HEK293 (cell line): Measurements from ENCODE around the gene ATP10A.

Experiments used
- CTCF ChIP-seq: fragments of 450-650 bp; formaldehyde crosslinking; IDR thresholded peaks from 2 replicates; pipeline ENCODE4 v1.5.1; 2016; ENCODE audit warnings: missing biosample characterization, missing genetic modification characterization
- PRDM10 ChIP-seq: fragments of 450-650 bp; formaldehyde crosslinking; IDR thresholded peaks from 2 replicates; pipeline ENCODE4 v1.5.1; 2016; ENCODE audit warnings: missing biosample characterization, missing genetic modification characterization
- ZBTB11 ChIP-seq: fragments of 450-650 bp; formaldehyde crosslinking; conservative IDR thresholded peaks from 2 replicates; pipeline ENCODE4 v1.5.1; 2016; ENCODE audit warnings: low read depth, missing biosample characterization, missing genetic modification characterization
- ZNF138 ChIP-seq: fragments of 450-650 bp; formaldehyde crosslinking; IDR thresholded peaks from 2 replicates; pipeline ENCODE4 v1.5.1; 2016; ENCODE audit warnings: missing biosample characterization, missing genetic modification characterization, borderline replicate concordance
- ZNF202 ChIP-seq: fragments of 450-650 bp; formaldehyde crosslinking; IDR thresholded peaks from 2 replicates; pipeline ENCODE4 v1.5.1; 2016; ENCODE audit warnings: missing biosample characterization, missing genetic modification characterization, borderline replicate concordance
- ZNF274 ChIP-seq, 2 experiments: fragments of 200-500 bp in 1 of 2; fragments of 450-650 bp in 1 of 2; sonication (Bioruptor generic) in 1 of 2; formaldehyde crosslinking in 1 of 2; IDR thresholded peaks; 2 replicates each; pipeline versions ENCODE4 v1.5.1 to v1.6.1; 2014 to 2016; ENCODE audit warnings: borderline replicate concordance in 1 of 2, inconsistent platforms in 1 of 2, low read length in 1 of 2, missing biosample characterization in 1 of 2, missing genetic modification characterization in 1 of 2
- ZNF292 ChIP-seq: fragments of 450-650 bp; formaldehyde crosslinking; IDR thresholded peaks from 2 replicates; pipeline ENCODE4 v1.5.1; 2016; ENCODE audit warnings: low read depth, missing biosample characterization, missing genetic modification characterization, borderline replicate concordance
- ZNF501 ChIP-seq: fragments of 450-650 bp; formaldehyde crosslinking; IDR thresholded peaks from 2 replicates; pipeline ENCODE4 v1.5.1; 2016; ENCODE audit warnings: missing biosample characterization, missing genetic modification characterization
- ZNF513 ChIP-seq: fragments of 450-650 bp; IDR thresholded peaks from 2 replicates; pipeline ENCODE4 v1.5.1; 2018; ENCODE audit warnings: missing biosample characterization, missing genetic modification characterization
- ZNF558 ChIP-seq: fragments of 450-650 bp; formaldehyde crosslinking; IDR thresholded peaks from 2 replicates; pipeline ENCODE4 v1.5.1; 2016; ENCODE audit warnings: missing biosample characterization, missing genetic modification characterization
- ZNF571 ChIP-seq: fragments of 450-650 bp; formaldehyde crosslinking; IDR thresholded peaks from 2 replicates; pipeline ENCODE4 v1.5.0; 2017; ENCODE audit warnings: missing biosample characterization, missing genetic modification characterization
- ZNF610 ChIP-seq: fragments of 450-650 bp; formaldehyde crosslinking; IDR thresholded peaks from 2 replicates; pipeline ENCODE4 v1.5.1; 2016; ENCODE audit warnings: missing biosample characterization, missing genetic modification characterization, borderline replicate concordance
- ZNF639 ChIP-seq: fragments of 450-650 bp; formaldehyde crosslinking; IDR thresholded peaks from 2 replicates; pipeline ENCODE4 v1.5.1; 2016; ENCODE audit warnings: missing biosample characterization, missing genetic modification characterization
- ZSCAN5A ChIP-seq: fragments of 450-650 bp; formaldehyde crosslinking; IDR thresholded peaks from 2 replicates; pipeline ENCODE4 v1.5.1; 2016; ENCODE audit warnings: missing biosample characterization, missing genetic modification characterization

- TF ChIP-seq ZNF274 (IDR thresholded peaks at IDR 0.05; ENCODE audit: low read length) (no peak), ZNF274 (tag by site-specific recombination; IDR thresholded peaks at IDR 0.05; ENCODE audit: borderline replicate concordance) (no peak), ZNF571 (no peak), CTCF (no peak), ZNF138 (tag by site-specific recombination) (no peak), ZNF202 (tag by site-specific recombination) (no peak), ZNF513 (no peak), ZNF610 (tag by site-specific recombination) (no peak), PRDM10 (tag by site-specific recombination) (peak; percentile 46; the same call in 1 of the 2 replicates), ZBTB11 (no peak), ZSCAN5A (tag by site-specific recombination) (no peak), ZNF558 (tag by site-specific recombination) (no peak), ZNF639 (tag by site-specific recombination) (no peak), ZNF501 (tag by site-specific recombination) (no peak), ZNF292 (tag by site-specific recombination) (no peak)
Measured at GRCh38 chr15:25850154-25851111, 12.7 kb downstream of the ATP10A start.
